GM12878 (cell line): ENCODE results near the gene SGF29. TPM values are rescaled to one million over a fixed set of nuclear protein-coding genes. Genes with fewer than 3 reads are reported as not detected.

Experiments
- ATAC-seq: fragments of 200-7000 bp; cut with Tn5 transposase; 3 replicates; pipeline ENCODE4 v1.9.1; 2020; ENCODE audit warnings: mild to moderate bottlenecking, moderate library complexity
- BruUV-seq: library from RNA; stranded (reverse); fragments of 400-500 nt; replicated peaks from 2 replicates; lab custom pipeline; 2021; lab: Mats Ljungman, UMichigan
- CTCF ChIA-PET: fragments of 300-600 bp; sonication (Branson Sonifier 250); formaldehyde crosslinking; extraction: SDS; loops from one replicate; lab custom pipeline; 2021; ENCODE audit warnings: inconsistent platforms; lab: Yijun Ruan, JAX
- POLR2A ChIA-PET: fragments of 350-600 bp; formaldehyde crosslinking; extraction: SDS; loops from one replicate; lab custom pipeline; 2021; ENCODE audit warnings: inconsistent platforms; lab: Charles Lee
- RAD21 ChIA-PET: fragments of 300-600 bp; sonication (Branson Sonifier 250); formaldehyde crosslinking; loops from one replicate; lab custom pipeline; 2023; ENCODE audit warnings: antibody characterized with exemption; ENCODE audit not compliant: unreplicated experiment; lab: Charles Lee
- SMC1A ChIA-PET: fragments of 300-600 bp; sonication (Branson Sonifier 250); formaldehyde crosslinking; loops from one replicate; lab custom pipeline; 2023; ENCODE audit not compliant: unreplicated experiment, uncharacterized antibody; lab: Charles Lee
- DNase-seq: peaks from one replicate; pipeline ENCODE4 v3.0.0-alpha.2; 2011; ENCODE audit warnings: low read depth, low spot score
- FAIRE-seq: peaks from 3 replicates; lab custom pipeline; 2011; peaks lifted over from hg19 to GRCh38; lab: Jason Lieb, UNC
- H2AFZ ChIP-seq: 2 replicates; pipeline ENCODE4 v1.6.0; 2011; ENCODE audit warnings: low read depth, low read length, control low read depth; ENCODE audit not compliant: control insufficient read depth
- H3K27ac ChIP-seq: 2 replicates; pipeline ENCODE4 v1.5.1; 2011; ENCODE audit warnings: control low read depth; ENCODE audit not compliant: control insufficient read depth, insufficient read depth
- H3K27me3 ChIP-seq, 2 experiments: replicated peaks in 1 of 2; 2 replicates each; pipeline versions ENCODE4 v1.6.0 to v1.6.1; 2011; ENCODE audit warnings: low read length in 1 of 2; ENCODE audit not compliant: control insufficient read depth in 2 of 2, insufficient read depth in 2 of 2
- H3K36me3 ChIP-seq, 2 experiments: 2 replicates each; pipeline ENCODE4 v1.5.1; 2011; ENCODE audit warnings: low read length in 1 of 2; ENCODE audit not compliant: control insufficient read depth in 2 of 2, insufficient read depth in 2 of 2
- H3K4me1 ChIP-seq: 2 replicates; pipeline ENCODE4 v1.6.1; 2011; ENCODE audit warnings: mild to moderate bottlenecking, low read length, moderate library complexity, mixed read lengths; ENCODE audit not compliant: control insufficient read depth, insufficient read depth
- H3K4me2 ChIP-seq: 2 replicates; pipeline ENCODE4 v1.6.0; 2011; ENCODE audit warnings: control low read depth; ENCODE audit not compliant: control insufficient read depth, insufficient read depth
- H3K4me3 ChIP-seq: fragments of 200-600 bp; sonication (generic); 2 replicates; pipeline ENCODE4 v1.5.1; 2016
- H3K79me2 ChIP-seq: 2 replicates; pipeline ENCODE4 v1.6.0; 2011; ENCODE audit warnings: low read length; ENCODE audit not compliant: control insufficient read depth, insufficient read depth
- H3K9ac ChIP-seq: 2 replicates; pipeline ENCODE4 v1.8.0; 2011; ENCODE audit warnings: low read length, control low read depth, mixed read lengths; ENCODE audit not compliant: control insufficient read depth, insufficient read depth
- H3K9me3 ChIP-seq: replicated peaks from 3 replicates; pipeline ENCODE4 v1.5.1; 2011; ENCODE audit warnings: mild to moderate bottlenecking, low read length; ENCODE audit not compliant: control insufficient read depth, insufficient read depth
- H4K20me1 ChIP-seq: 2 replicates; pipeline ENCODE4 v1.6.0; 2011; ENCODE audit not compliant: control insufficient read depth, insufficient read depth
- CBX3 ChIP-seq: fragments of 200-600 bp; sonication (generic); IDR thresholded peaks from 2 replicates; pipeline ENCODE4 v1.6.1; 2016; ENCODE audit warnings: low read depth, borderline replicate concordance
- CHD2 ChIP-seq: IDR thresholded peaks from 2 replicates; pipeline ENCODE4 v1.6.1; 2011; ENCODE audit warnings: low read depth, low read length, improper control_type of control experiment, borderline replicate concordance
- E2F8 ChIP-seq: fragments of 450-650 bp; IDR thresholded peaks from 2 replicates; pipeline ENCODE4 v1.6.1; 2018; ENCODE audit warnings: mild to moderate bottlenecking, low read depth, moderate library complexity; ENCODE audit not compliant: partially characterized antibody
- EGR1 ChIP-seq, 2 experiments: IDR thresholded peaks; 1 replicate in 1 of 2; 2 replicates in 1 of 2; pipeline ENCODE4 v1.6.1; 2011 to 2012; ENCODE audit warnings: low read depth in 2 of 2, low read length in 2 of 2, borderline replicate concordance in 1 of 2, mild to moderate bottlenecking in 1 of 2, moderate library complexity in 1 of 2
- FOXM1 ChIP-seq: IDR thresholded peaks from 2 replicates; pipeline ENCODE4 v1.6.1; 2012; ENCODE audit warnings: low read depth, mild to moderate bottlenecking, inconsistent platforms, low read length, moderate library complexity
- HCFC1 ChIP-seq: fragments of 150-350 bp; IDR thresholded peaks from 2 replicates; pipeline ENCODE4 v1.6.1; 2014; ENCODE audit warnings: low read length
- HDAC6 ChIP-seq: fragments of 200-600 bp; sonication (generic); IDR thresholded peaks from one replicate; pipeline ENCODE4 v1.8.0; 2017; ENCODE audit warnings: antibody characterized with exemption; ENCODE audit not compliant: unreplicated experiment
- IKZF1 ChIP-seq: fragments of 450-650 bp; conservative IDR thresholded peaks from 2 replicates; pipeline ENCODE4 v1.6.1; 2017; ENCODE audit warnings: antibody characterized with exemption, mild to moderate bottlenecking
- IKZF2 ChIP-seq, 2 experiments: fragments of 450-650 bp; IDR thresholded peaks; 2 replicates each; pipeline ENCODE4 v1.6.1; 2017; ENCODE audit warnings: mild to moderate bottlenecking in 2 of 2, moderate library complexity in 2 of 2
- KLF5 ChIP-seq: fragments of 450-650 bp; IDR thresholded peaks from 2 replicates; pipeline ENCODE4 v1.6.1; 2014; ENCODE audit warnings: mild to moderate bottlenecking; ENCODE audit not compliant: partially characterized antibody
- MTA2 ChIP-seq: fragments of 450-650 bp; IDR thresholded peaks from 2 replicates; pipeline ENCODE4 v1.6.1; 2016; ENCODE audit warnings: low read depth, mild to moderate bottlenecking, moderate library complexity
- NR2C2 ChIP-seq: IDR thresholded peaks from 2 replicates; pipeline ENCODE4 v1.6.1; 2011; ENCODE audit warnings: borderline replicate concordance, low read depth; ENCODE audit not compliant: control insufficient read depth, insufficient read length
- NRF1 ChIP-seq: conservative IDR thresholded peaks from 2 replicates; pipeline ENCODE4 v1.6.1; 2011; ENCODE audit warnings: mild to moderate bottlenecking, low read depth, low read length, improper control_type of control experiment
- PAX5 ChIP-seq: IDR thresholded peaks from 2 replicates; pipeline ENCODE4 v1.6.1; 2011; ENCODE audit warnings: low read depth, low read length, borderline replicate concordance
- STAT1 ChIP-seq: fragments of 450-650 bp; conservative IDR thresholded peaks from 2 replicates; pipeline ENCODE4 v1.6.1; 2014; ENCODE audit warnings: antibody characterized with exemption, mild to moderate bottlenecking
- SUPT20H ChIP-seq: IDR thresholded peaks from 2 replicates; pipeline ENCODE4 v1.6.1; 2011; ENCODE audit warnings: low read depth, mild to moderate bottlenecking, low read length, moderate library complexity, borderline replicate concordance; ENCODE audit not compliant: control insufficient read depth
- SUZ12 ChIP-seq: fragments of 200-600 bp; sonication (generic); IDR thresholded peaks from one replicate; pipeline ENCODE4 v1.6.1; 2018; ENCODE audit warnings: antibody characterized with exemption, mild to moderate bottlenecking; ENCODE audit not compliant: unreplicated experiment
- TARDBP ChIP-seq: IDR thresholded peaks from 2 replicates; pipeline ENCODE4 v1.6.1; 2016; ENCODE audit warnings: borderline replicate concordance
- TCF3 ChIP-seq: IDR thresholded peaks from 2 replicates; pipeline ENCODE4 v1.6.1; 2012; ENCODE audit warnings: low read depth, mild to moderate bottlenecking, low read length, borderline replicate concordance; ENCODE audit not compliant: insufficient read depth
- ZNF207 ChIP-seq: fragments of 450-650 bp; IDR thresholded peaks from 2 replicates; pipeline ENCODE4 v1.6.1; 2014; ENCODE audit warnings: antibody characterized with exemption, mild to moderate bottlenecking, borderline replicate concordance
- ZNF384 ChIP-seq: IDR thresholded peaks from 2 replicates; pipeline ENCODE4 v1.6.1; 2012; ENCODE audit warnings: low read depth, mild to moderate bottlenecking, low read length, improper control_type of control experiment, borderline replicate concordance
- ZZZ3 ChIP-seq: IDR thresholded peaks from 2 replicates; pipeline ENCODE4 v1.6.1; 2011; ENCODE audit warnings: low read depth; ENCODE audit not compliant: control insufficient read depth, insufficient read length
- WGBS: methylation state at CpG from one replicate; pipeline ENCODE4 v1.1.6; 2016; ENCODE audit warnings: low lambda C conversion rate; ENCODE audit not compliant: insufficient replicate concordance, insufficient coverage; ENCODE audit errors: missing lambda C conversion rate; 5-methylcytosine and 5-hydroxymethylcytosine counted together
- in situ Hi-C: fragments of 300-500 bp; cut with MboI; formaldehyde crosslinking; loops from 9 replicates; pipeline ENCODE4 v1.14.3; 2018; ENCODE audit warnings: mixed read lengths
- intact Hi-C: fragments of 100-400 bp; cut with micrococcal nuclease; formaldehyde crosslinking; loops from one replicate; pipeline ENCODE4 v1.14.2; 2022; ENCODE audit not compliant: unreplicated experiment
- polyA plus RNA-seq, 11 experiments: library from polyadenylated mRNA; depleted of rRNA in 4 of 11; unstranded in 6 of 11; stranded (reverse) in 5 of 11; fragments of >200 nt; fragmentation: Nextera tagmentation in 4 of 11; fragmentation: Illumina TruSeq in 1 of 11; extraction: Ambion mirVana in 4 of 11; extraction: Trizol in 1 of 11; gene quantifications; 1 replicate in 1 of 11; 2 replicates in 10 of 11; pipeline versions ENCODE4 v1.2.1 to v1.2.3, GENCODE V29; 2011 to 2016; ENCODE audit warnings: inconsistent platforms in 2 of 11, missing spikeins in 2 of 11, low read depth in 1 of 11
- total RNA-seq, 4 experiments: library from RNA; depleted of rRNA in 3 of 4; stranded (reverse); fragments of >200 nt in 3 of 4; fragmentation: Illumina TruSeq in 1 of 4; extraction: Trizol in 1 of 4; gene quantifications; 2 replicates each; pipeline versions ENCODE4 v1.2.1 to v1.2.3, GENCODE V29; 2013 to 2021
- TF ChIP-seq, protein P1 (sequence below): IDR thresholded peaks from 2 replicates; pipeline ENCODE4 v1.6.1; 2011; ENCODE audit warnings: low read depth, mild to moderate bottlenecking, low read length, moderate library complexity, borderline replicate concordance; ENCODE audit errors: extremely low read depth

Gene SGF29
- total and polyA plus RNA-seq, 10 of the 15 experiments (the other 5 are each of a cell fraction or from before 2014, with no cell fraction given): 2.2 to 20.1 (median 12.3) TPM

DNA sequence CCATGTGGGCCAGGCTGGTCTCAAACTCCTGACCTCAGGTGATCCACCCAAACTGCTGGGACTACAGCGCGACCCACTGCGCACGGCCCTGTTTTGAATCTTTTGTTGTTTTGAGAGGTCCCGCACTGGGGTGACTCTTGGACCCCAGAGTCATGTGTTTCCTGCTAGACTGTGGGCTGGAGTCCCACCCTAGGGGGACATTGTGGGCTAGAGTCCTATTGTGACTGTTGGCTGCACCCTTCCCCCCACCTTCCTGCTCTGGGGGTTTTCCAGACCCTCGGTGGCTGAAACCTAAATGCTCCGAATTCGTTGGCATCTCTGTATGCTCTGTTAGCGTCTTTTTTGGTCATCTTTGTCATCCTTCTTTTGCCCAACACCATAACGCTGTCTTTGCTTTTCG, 30.9 kb upstream of the SGF29 start:
- peak overlapping the region; percentile 61 for H2AFZ ChIP-seq
- CTCF ChIA-PET: no interaction called here
- SMC1A ChIA-PET: interaction anchor here (0.7 kb wide), 1 partner anchor 43 kb away, joined by 4 read pairs; no protein-coding TSS in a partner anchor
- no peak for DNase-seq
- intact Hi-C loops (no loop called here), in situ Hi-C loops (no loop called here)
- ATAC-seq: peak; percentile 85
- RAD21 ChIA-PET: no interaction called here
- H3K4me2 ChIP-seq: peak overlapping the region; percentile 26; the same call in 1 of the 2 replicates
- no peak overlapping the region for H3K27ac ChIP-seq
- H3K79me2 ChIP-seq: no peaks in the 10 kb centered on the region
- 8% methylated on average over 11 of the region's 11 CpGs for WGBS
- no TSS peak for BruUV-seq
- H3K9ac ChIP-seq: no peak overlapping the region
- H4K20me1 ChIP-seq: no peaks in the 10 kb centered on the region
- no peaks in the 10 kb centered on the region for H3K27me3 ChIP-seq
- no peaks in the 10 kb centered on the region for H3K36me3 ChIP-seq
- peaks cover 10% of the 10 kb centered on the region; the same call in 1 of the 2 replicates for H3K4me1 ChIP-seq
- no peak overlapping the region for H3K4me3 ChIP-seq
- no peaks in the 10 kb centered on the region for H3K9me3 ChIP-seq
- POLR2A ChIA-PET: no interaction called here
- FAIRE-seq: no peak
- no peak for TF ChIP-seq E2F8
- TF ChIP-seq NRF1: no peak
- TF ChIP-seq, protein P1, sequence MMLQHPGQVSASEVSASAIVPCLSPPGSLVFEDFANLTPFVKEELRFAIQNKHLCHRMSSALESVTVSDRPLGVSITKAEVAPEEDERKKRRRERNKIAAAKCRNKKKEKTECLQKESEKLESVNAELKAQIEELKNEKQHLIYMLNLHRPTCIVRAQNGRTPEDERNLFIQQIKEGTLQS: no peak
- no peak for TF ChIP-seq ZNF207
- TF ChIP-seq IKZF2 (IDR thresholded peaks at IDR 0.05): peak in 1 of 2 experiments; percentile 36; a peak in 1 of 4 replicates
- no peak for TF ChIP-seq ZZZ3
- TF ChIP-seq KLF5: peak; percentile 33
- TF ChIP-seq MTA2: 0 out of 2 replicates have a peak, but pooled peaks have one; percentile 15
- no peak for TF ChIP-seq TCF3
- no peak for TF ChIP-seq SUPT20H
- TF ChIP-seq IKZF1: peak; percentile 38; the same call in 1 of the 2 replicates
- TF ChIP-seq CBX3: no peak
- no peak for TF ChIP-seq STAT1
- 0 out of 2 replicates have a peak, but pooled peaks have one; percentile 26 for TF ChIP-seq PAX5
- TF ChIP-seq SUZ12: no peak
- TF ChIP-seq EGR1 (IDR thresholded peaks at IDR 0.05; ENCODE audit: borderline replicate concordance in 1 of 2, low read depth in 2 of 2, low read length in 2 of 2): no peak
- no peak for TF ChIP-seq HCFC1
- TF ChIP-seq HDAC6: no peak
- no peak for TF ChIP-seq TARDBP
- no peak for TF ChIP-seq NR2C2
- TF ChIP-seq CHD2: 0 out of 2 replicates have a peak, but pooled peaks have one; percentile 40
- TF ChIP-seq ZNF384: no peak
- TF ChIP-seq FOXM1: no peak
